ENCODE results near the gene BARHL1.
"Not testable (repeated sequence)": the region's sequence is repeated elsewhere in the genome, so short reads cannot be mapped to it uniquely, and the experiment has no call there.

The BARHL1 gene

GRCh38 chr9:132557159-132557558, 25.2 kb upstream of the BARHL1 start:
- FAIRE-seq = no peak

GRCh38 chr9:132559711-132560110, 22.7 kb upstream of the BARHL1 start:
- no peak for FAIRE-seq

- no peak for FAIRE-seq
These were observed 21.7 kb upstream of the BARHL1 start for GRCh38 chr9:132560616-132561202.

- FAIRE-seq = no peak
These were observed 20.2 kb upstream of the BARHL1 start for GRCh38 chr9:132562306-132562573.

- FAIRE-seq = no peak
These were observed 17.9 kb upstream of the BARHL1 start for GRCh38 chr9:132564526-132564925.

- not testable (repeated sequence) for FAIRE-seq
These were observed 13.6 kb upstream of the BARHL1 start for GRCh38 chr9:132568787-132569186.

GRCh38 chr9:132571806-132572600, 10.4 kb upstream of the BARHL1 start:
- no peak for FAIRE-seq

GRCh38 chr9:132572921-132573320, 9.5 kb upstream of the BARHL1 start:
- FAIRE-seq = no peak

GRCh38 chr9:132575005-132575609, 7.3 kb upstream of the BARHL1 start:
- no peak for FAIRE-seq

- no peak for FAIRE-seq
These were observed 6.6 kb upstream of the BARHL1 start for GRCh38 chr9:132575811-132576210.

GRCh38 chr9:132577119-132577518, 5.3 kb upstream of the BARHL1 start:
- no peak for FAIRE-seq

- no peak for FAIRE-seq
These were observed 4.0 kb upstream of the BARHL1 start for GRCh38 chr9:132578367-132578932.

- no peak for FAIRE-seq
These were observed 3.0 kb upstream of the BARHL1 start for GRCh38 chr9:132579427-132579798.

- no peak for FAIRE-seq
These were observed 579 bp downstream of the BARHL1 start for GRCh38 chr9:132582786-132583583.

GRCh38 chr9:132583584-132584304, 1.3 kb downstream of the BARHL1 start:
- FAIRE-seq = no peak

- no peak for FAIRE-seq
These were observed 2.5 kb downstream of the BARHL1 start for GRCh38 chr9:132584601-132585560.

GRCh38 chr9:132585954-132586829, 3.8 kb downstream of the BARHL1 start:
- FAIRE-seq = no peak

- FAIRE-seq = no peak
These were observed 4.6 kb downstream of the BARHL1 start for GRCh38 chr9:132586830-132587591.

- no peak for FAIRE-seq
These were observed 5.2 kb downstream of the BARHL1 start for GRCh38 chr9:132587592-132587955.

- FAIRE-seq = no peak
These were observed 5.7 kb downstream of the BARHL1 start for GRCh38 chr9:132588098-132588497.

Measured in G401.6 (cell line).